Activated naive CD8-positive, alpha-beta T cell treated with anti-CD3 and anti-CD28 coated beads for 36 hours (primary cell): ENCODE measurements around the gene CACNA2D1. TPM values are rescaled to one million over a fixed set of nuclear protein-coding genes. Genes with fewer than 3 reads are reported as not detected.

Source experiments
- DNase-seq: peaks from one replicate; pipeline ENCODE4 v3.0.0; 2021
- H3K27ac Mint-ChIP-seq: one replicate; pipeline ENCODE4 v1.8.0; 2022; ENCODE audit warnings: mild to moderate bottlenecking, moderate library complexity, mixed read lengths
- H3K27me3 Mint-ChIP-seq: one replicate; pipeline ENCODE4 v1.8.0; 2022; ENCODE audit warnings: mild to moderate bottlenecking, mixed read lengths
- H3K36me3 Mint-ChIP-seq: one replicate; pipeline ENCODE4 v1.8.0; 2021; ENCODE audit warnings: mild to moderate bottlenecking, mixed read lengths
- H3K4me1 Mint-ChIP-seq: one replicate; pipeline ENCODE4 v1.8.0; 2021; ENCODE audit warnings: mixed read lengths
- H3K4me3 Mint-ChIP-seq: one replicate; pipeline ENCODE4 v1.8.0; 2022; ENCODE audit warnings: mild to moderate bottlenecking, moderate library complexity, mixed read lengths
- H3K9me3 Mint-ChIP-seq: one replicate; pipeline ENCODE4 v1.8.0; 2022; ENCODE audit warnings: mixed read lengths
- total RNA-seq, 2 experiments: library from RNA; stranded (reverse); gene quantifications; one replicate each; pipeline ENCODE4 v1.2.3, GENCODE V29; 2021

The CACNA2D1 gene
- total RNA-seq, 2 experiments from 2014 or later: not detected

- H3K27ac Mint-ChIP-seq: no peak overlapping the region
- no peak for DNase-seq
- H3K9me3 Mint-ChIP-seq: peaks cover 2% of the 10 kb centered on the region
- no peak overlapping the region for H3K4me3 Mint-ChIP-seq
- H3K27me3 Mint-ChIP-seq: no peaks in the 10 kb centered on the region
- H3K4me1 Mint-ChIP-seq: no peaks in the 10 kb centered on the region
- no peaks in the 10 kb centered on the region for H3K36me3 Mint-ChIP-seq
Measured at GRCh38 chr7:82110146-82110840, 333.3 kb downstream of the CACNA2D1 start.

GRCh38 chr7:82109288-82109687 is 334.3 kb downstream of the CACNA2D1 start:
- Mint-ChIP-seq H3K4me1 (no peaks in the 10 kb centered on the region), H3K9me3 (peaks cover 2% of the 10 kb centered on the region), H3K4me3 (no peak overlapping the region), H3K36me3 (no peaks in the 10 kb centered on the region), H3K27ac (no peak overlapping the region), H3K27me3 (no peaks in the 10 kb centered on the region)
- DNase-seq: no peak

- H3K27ac Mint-ChIP-seq: no peak overlapping the region
- no peaks in the 10 kb centered on the region for H3K27me3 Mint-ChIP-seq
- H3K36me3 Mint-ChIP-seq: no peaks in the 10 kb centered on the region
- no peaks in the 10 kb centered on the region for H3K4me1 Mint-ChIP-seq
- peaks cover 2% of the 10 kb centered on the region for H3K9me3 Mint-ChIP-seq
- DNase-seq: no peak
- no peak overlapping the region for H3K4me3 Mint-ChIP-seq
Measured at GRCh38 chr7:82106201-82106600, 337.4 kb downstream of the CACNA2D1 start.

GRCh38 chr7:82105463-82105862 is 338.1 kb downstream of the CACNA2D1 start:
- H3K27me3 Mint-ChIP-seq: no peaks in the 10 kb centered on the region
- H3K27ac Mint-ChIP-seq: no peak overlapping the region
- no peak for DNase-seq
- peaks cover 2% of the 10 kb centered on the region for H3K9me3 Mint-ChIP-seq
- H3K4me3 Mint-ChIP-seq: no peak overlapping the region
- H3K4me1 Mint-ChIP-seq: no peaks in the 10 kb centered on the region
- H3K36me3 Mint-ChIP-seq: no peaks in the 10 kb centered on the region

- Mint-ChIP-seq H3K4me1 (no peaks in the 10 kb centered on the region), H3K27me3 (no peaks in the 10 kb centered on the region), H3K36me3 (no peaks in the 10 kb centered on the region), H3K27ac (no peak overlapping the region), H3K9me3 (no peaks in the 10 kb centered on the region), H3K4me3 (no peak overlapping the region)
- no peak for DNase-seq
Measured at GRCh38 chr7:82098414-82098813, 345.2 kb downstream of the CACNA2D1 start.

- no peaks in the 10 kb centered on the region for H3K4me1 Mint-ChIP-seq
- no peak overlapping the region for H3K27ac Mint-ChIP-seq
- H3K36me3 Mint-ChIP-seq: no peaks in the 10 kb centered on the region
- H3K27me3 Mint-ChIP-seq: no peaks in the 10 kb centered on the region
- no peaks in the 10 kb centered on the region for H3K9me3 Mint-ChIP-seq
- no peak overlapping the region for H3K4me3 Mint-ChIP-seq
- no peak for DNase-seq
Measured at GRCh38 chr7:82091126-82091684, 352.4 kb downstream of the CACNA2D1 start.

- DNase-seq: no peak
- Mint-ChIP-seq H3K36me3 (no peaks in the 10 kb centered on the region), H3K9me3 (no peaks in the 10 kb centered on the region), H3K4me3 (no peak overlapping the region), H3K27me3 (no peaks in the 10 kb centered on the region), H3K4me1 (no peaks in the 10 kb centered on the region), H3K27ac (no peak overlapping the region)
Measured at GRCh38 chr7:82087099-82087498, 356.5 kb downstream of the CACNA2D1 start.

- Mint-ChIP-seq H3K27me3 (no peaks in the 10 kb centered on the region), H3K4me1 (no peaks in the 10 kb centered on the region), H3K4me3 (no peak overlapping the region), H3K9me3 (no peaks in the 10 kb centered on the region), H3K36me3 (no peaks in the 10 kb centered on the region), H3K27ac (no peak overlapping the region)
- DNase-seq: no peak
Measured at GRCh38 chr7:82085116-82085515, 358.5 kb downstream of the CACNA2D1 start.

- DNase-seq: no peak
- no peaks in the 10 kb centered on the region for H3K9me3 Mint-ChIP-seq
- H3K36me3 Mint-ChIP-seq: no peaks in the 10 kb centered on the region
- H3K27me3 Mint-ChIP-seq: no peaks in the 10 kb centered on the region
- no peaks in the 10 kb centered on the region for H3K4me1 Mint-ChIP-seq
- no peak overlapping the region for H3K4me3 Mint-ChIP-seq
- no peak overlapping the region for H3K27ac Mint-ChIP-seq
Measured at GRCh38 chr7:82081644-82082224, 361.8 kb downstream of the CACNA2D1 start.

- no peaks in the 10 kb centered on the region for H3K4me1 Mint-ChIP-seq
- no peak overlapping the region for H3K4me3 Mint-ChIP-seq
- H3K36me3 Mint-ChIP-seq: no peaks in the 10 kb centered on the region
- no peak for DNase-seq
- no peaks in the 10 kb centered on the region for H3K27me3 Mint-ChIP-seq
- no peaks in the 10 kb centered on the region for H3K9me3 Mint-ChIP-seq
- no peak overlapping the region for H3K27ac Mint-ChIP-seq
Measured at GRCh38 chr7:82080254-82080927, 363.2 kb downstream of the CACNA2D1 start.

GRCh38 chr7:82079527-82079926 is 364.1 kb downstream of the CACNA2D1 start:
- no peaks in the 10 kb centered on the region for H3K4me1 Mint-ChIP-seq
- H3K4me3 Mint-ChIP-seq: no peak overlapping the region
- H3K36me3 Mint-ChIP-seq: no peaks in the 10 kb centered on the region
- no peaks in the 10 kb centered on the region for H3K27me3 Mint-ChIP-seq
- no peak overlapping the region for H3K27ac Mint-ChIP-seq
- no peaks in the 10 kb centered on the region for H3K9me3 Mint-ChIP-seq
- no peak for DNase-seq

GRCh38 chr7:82078807-82079206 is 364.8 kb downstream of the CACNA2D1 start:
- no peaks in the 10 kb centered on the region for H3K27me3 Mint-ChIP-seq
- no peaks in the 10 kb centered on the region for H3K36me3 Mint-ChIP-seq
- no peak overlapping the region for H3K4me3 Mint-ChIP-seq
- H3K9me3 Mint-ChIP-seq: no peaks in the 10 kb centered on the region
- no peak for DNase-seq
- no peak overlapping the region for H3K27ac Mint-ChIP-seq
- H3K4me1 Mint-ChIP-seq: no peaks in the 10 kb centered on the region

GRCh38 chr7:82071468-82071867 is 372.1 kb downstream of the CACNA2D1 start:
- DNase-seq: no peak

GRCh38 chr7:82067628-82068264 is 375.8 kb downstream of the CACNA2D1 start:
- H3K27me3 Mint-ChIP-seq: no peaks in the 10 kb centered on the region
- no peaks in the 10 kb centered on the region for H3K4me1 Mint-ChIP-seq
- H3K4me3 Mint-ChIP-seq: no peak overlapping the region

More at GRCh38 chr7:82071468-82071867, 372.1 kb downstream of the CACNA2D1 start:
- Mint-ChIP-seq H3K27me3 (no peaks in the 10 kb centered on the region), H3K27ac (no peak overlapping the region), H3K4me3 (no peak overlapping the region), H3K9me3 (no peaks in the 10 kb centered on the region), H3K4me1 (no peaks in the 10 kb centered on the region), H3K36me3 (no peaks in the 10 kb centered on the region)

GRCh38 chr7:82057476-82057875 is 386.1 kb downstream of the CACNA2D1 start:
- no peak overlapping the region for H3K4me3 Mint-ChIP-seq
- no peaks in the 10 kb centered on the region for H3K27me3 Mint-ChIP-seq
- no peaks in the 10 kb centered on the region for H3K36me3 Mint-ChIP-seq
- DNase-seq: no peak
- H3K9me3 Mint-ChIP-seq: peaks cover 2% of the 10 kb centered on the region
- no peaks in the 10 kb centered on the region for H3K4me1 Mint-ChIP-seq
- no peak overlapping the region for H3K27ac Mint-ChIP-seq

More at GRCh38 chr7:82067628-82068264, 375.8 kb downstream of the CACNA2D1 start:
- H3K27ac Mint-ChIP-seq: no peak overlapping the region
- H3K36me3 Mint-ChIP-seq: no peaks in the 10 kb centered on the region
- no peak for DNase-seq
- no peaks in the 10 kb centered on the region for H3K9me3 Mint-ChIP-seq
